Inferior parietal cortex (tissue), 1 donor: ENCODE results near the gene NT5C3A.
A peak's percentile ranks its signal among the peaks of the same experiment; 100 is the strongest.

Source experiments
- DNase-seq: peaks from one replicate; pipeline ENCODE4 v3.0.0-alpha.2; 2016; ENCODE audit errors: extremely low spot score

NT5C3A gene

DNA sequence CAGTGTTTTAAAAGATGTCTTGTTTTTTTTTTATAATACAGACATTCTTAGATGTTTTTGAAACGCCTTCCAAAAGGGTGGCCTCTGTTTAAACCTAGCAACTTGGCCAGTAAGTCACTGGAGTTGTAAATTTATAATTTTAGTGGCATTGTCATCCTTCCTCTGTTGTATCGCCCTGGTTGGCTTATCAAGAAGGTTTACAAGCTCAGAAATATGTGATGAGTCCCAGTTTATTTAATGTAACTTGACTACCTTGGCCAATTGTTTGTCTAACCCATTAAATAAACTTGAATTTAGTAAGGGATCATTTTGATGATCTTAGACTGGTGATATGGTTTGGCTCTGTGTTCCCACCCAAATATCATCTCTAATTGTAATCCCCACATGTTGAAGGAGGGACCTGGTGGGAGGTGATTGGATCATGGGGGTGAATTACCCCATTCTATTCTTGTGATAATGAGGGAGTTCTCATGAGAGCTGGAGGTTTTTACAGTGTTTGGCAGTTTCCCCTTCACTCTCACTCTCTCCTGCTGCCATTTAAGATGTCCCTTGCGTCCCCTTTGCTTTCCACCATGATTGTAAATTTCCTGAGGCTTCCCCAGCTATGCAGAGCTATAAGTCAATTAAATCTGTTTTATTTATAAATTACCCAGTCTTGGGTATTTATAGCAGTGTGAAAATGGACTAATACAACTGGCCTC lies 13.4 kb upstream of the NT5C3A start:
- no peak for DNase-seq

DNA sequence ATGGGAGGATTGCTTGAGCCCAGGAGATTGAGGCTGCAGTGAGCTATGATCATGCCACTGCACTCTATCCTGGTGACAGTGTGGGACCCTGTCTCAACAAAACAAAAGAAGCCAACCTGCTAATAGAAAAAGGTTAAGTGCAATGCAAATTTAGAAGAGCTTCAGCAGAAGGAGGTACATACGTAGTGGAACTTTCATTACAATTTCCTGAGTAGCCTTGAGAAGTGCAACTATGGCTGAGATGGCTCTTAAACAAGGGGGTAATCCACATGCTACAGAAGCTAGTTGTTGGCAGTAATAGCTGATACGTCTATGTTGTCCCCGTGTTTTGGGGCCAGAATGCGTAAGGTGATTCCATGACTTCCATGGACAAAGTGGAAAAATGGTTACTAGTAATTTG lies 10.7 kb upstream of the NT5C3A start:
- DNase-seq, result no peak

DNA sequence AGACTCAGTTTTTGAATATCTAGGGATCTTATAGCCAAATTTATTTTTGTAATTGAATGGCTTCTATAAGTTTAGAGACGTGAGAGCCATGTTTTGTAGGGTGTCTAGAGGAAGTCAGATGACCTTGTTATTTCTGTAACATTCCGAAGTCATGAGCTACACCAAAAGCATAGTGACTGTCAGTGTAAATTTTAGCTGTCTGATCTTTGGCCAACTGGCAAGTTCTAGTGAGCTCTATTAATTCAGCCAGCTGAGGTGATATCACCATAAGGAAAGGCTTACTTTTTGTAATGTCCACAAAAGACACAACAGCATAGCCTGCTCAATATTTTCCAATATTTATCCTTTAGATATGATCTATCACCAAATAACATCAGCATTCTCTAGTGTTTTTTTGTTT lies 9.9 kb upstream of the NT5C3A start:
- DNase-seq, result no peak

DNA sequence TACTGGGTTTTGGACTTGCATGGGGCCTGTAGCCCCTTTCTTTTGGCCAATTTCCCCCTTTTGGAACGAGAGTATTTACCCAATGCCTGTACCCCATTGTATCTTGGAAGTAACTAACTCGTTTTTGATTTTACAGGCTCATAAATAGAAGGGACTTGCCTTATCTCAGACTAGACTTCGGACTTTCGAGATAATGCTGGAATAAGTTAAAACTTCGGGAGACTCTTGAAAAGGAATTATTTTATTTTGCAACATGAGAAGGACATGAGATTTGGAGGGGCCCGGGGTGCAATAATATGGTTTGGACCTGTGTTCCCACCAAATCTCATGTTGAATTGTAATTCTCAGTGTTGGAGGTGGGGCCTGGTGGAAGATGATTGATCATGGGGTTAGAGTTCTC lies 8.3 kb upstream of the NT5C3A start:
- no peak for DNase-seq

DNA sequence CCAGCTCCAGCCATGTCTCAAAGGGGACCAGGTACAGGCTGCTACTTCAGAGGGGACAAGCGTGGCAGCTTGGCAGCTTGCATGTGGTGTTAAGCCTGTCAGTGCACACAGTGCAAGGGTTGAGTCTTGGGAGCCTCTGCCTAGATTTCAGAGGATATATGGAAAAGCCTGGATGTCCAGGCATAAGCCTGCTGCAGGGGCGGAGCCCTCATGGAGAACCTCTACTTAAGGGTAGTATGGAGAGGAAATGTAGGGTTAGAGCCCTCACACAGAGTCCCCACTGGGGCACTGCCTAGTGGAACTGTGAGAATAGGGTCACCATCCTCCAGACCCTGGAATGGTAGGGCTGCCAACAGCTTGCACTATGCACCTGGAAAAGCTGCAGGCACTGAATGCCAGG lies 7.7 kb upstream of the NT5C3A start:
- DNase-seq, result no peak

DNA sequence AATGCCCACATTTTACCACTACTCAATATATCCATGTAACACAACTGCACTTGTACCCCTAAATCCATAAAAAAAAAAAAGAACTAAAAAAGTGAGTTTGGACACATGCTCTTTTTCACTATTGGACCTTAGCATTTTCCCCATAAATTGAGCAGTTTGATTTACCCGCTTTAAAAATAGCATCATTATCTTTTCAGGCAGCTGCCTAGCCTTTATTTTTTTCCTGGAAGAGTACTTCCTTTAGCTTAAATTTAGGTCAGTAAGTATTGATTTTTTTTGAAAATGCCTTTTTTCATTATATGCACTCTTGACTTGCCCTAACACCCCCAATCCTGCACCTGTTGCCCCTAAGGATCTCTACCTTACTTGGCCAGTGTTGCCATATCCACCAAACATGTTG lies 5.3 kb upstream of the NT5C3A start:
- no peak for DNase-seq

DNA sequence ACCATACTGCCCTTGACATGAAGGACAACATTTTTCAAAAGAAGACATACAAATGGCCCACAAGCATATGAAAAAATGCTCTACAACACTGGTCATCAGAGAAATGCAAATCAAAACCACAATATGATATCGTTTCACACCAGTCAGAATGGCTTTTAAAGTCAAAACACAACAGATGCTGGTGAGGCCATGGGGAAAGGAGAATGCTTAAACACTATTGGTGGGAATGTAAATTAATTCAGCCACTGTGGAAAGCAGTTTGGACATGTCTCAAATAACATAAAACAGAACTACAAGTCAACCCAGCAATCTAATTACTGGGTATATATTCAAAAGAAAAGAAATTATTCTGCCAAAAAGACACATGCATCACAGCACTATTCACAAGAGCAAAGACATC lies 4.2 kb upstream of the NT5C3A start:
- no peak for DNase-seq

DNA sequence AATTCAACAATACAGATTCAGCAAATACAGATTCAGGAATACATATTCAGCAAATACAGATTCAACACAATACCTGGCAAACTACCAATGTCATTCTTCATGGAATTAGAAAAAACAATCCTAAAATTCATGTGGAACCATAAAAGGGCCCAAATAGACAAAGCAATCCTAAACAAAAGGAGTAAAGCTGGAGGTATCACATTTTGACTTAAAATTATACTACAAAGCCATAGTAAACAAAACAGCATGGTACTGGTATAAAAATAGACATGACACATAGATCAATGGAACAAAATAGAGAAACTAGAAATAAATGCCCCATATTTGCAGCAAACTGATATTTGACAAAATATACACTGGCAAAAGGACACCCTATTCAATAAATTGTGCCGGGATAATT lies 3.4 kb upstream of the NT5C3A start:
- DNase-seq, result no peak

DNA sequence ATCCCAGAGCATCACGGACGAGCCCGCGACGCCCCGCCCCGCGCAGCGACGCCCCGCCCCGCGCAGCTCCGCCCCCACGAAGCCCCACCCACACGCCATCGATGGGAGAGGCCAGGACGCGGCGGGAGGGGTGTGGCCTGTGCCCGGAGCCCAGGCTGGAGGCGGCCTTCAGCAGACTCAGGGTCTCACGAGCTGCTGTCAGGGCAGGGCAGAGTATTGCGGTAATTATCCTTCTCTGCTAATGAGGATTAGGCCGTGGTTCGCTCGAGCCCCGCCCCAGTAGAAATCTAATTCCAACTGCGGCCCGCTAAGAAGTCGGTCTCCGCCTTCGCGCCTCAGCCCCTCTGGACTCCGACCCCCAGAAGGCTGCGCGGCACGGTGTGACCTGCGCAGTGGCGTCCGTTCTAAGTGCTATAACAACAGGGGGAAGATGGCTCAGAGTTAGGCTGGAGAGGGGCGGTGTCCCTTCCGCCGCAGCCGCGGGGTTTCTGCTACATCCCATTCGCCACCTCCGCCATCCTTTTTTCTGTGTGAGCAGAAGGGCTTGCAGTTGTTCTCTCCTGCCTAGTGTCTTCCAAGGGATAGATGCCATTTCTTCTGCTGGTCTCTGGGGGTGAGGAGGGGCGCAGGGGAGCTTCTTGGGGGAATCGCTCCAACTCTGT lies 337 bp upstream of the NT5C3A start:
- peak; percentile 96 for DNase-seq

DNA sequence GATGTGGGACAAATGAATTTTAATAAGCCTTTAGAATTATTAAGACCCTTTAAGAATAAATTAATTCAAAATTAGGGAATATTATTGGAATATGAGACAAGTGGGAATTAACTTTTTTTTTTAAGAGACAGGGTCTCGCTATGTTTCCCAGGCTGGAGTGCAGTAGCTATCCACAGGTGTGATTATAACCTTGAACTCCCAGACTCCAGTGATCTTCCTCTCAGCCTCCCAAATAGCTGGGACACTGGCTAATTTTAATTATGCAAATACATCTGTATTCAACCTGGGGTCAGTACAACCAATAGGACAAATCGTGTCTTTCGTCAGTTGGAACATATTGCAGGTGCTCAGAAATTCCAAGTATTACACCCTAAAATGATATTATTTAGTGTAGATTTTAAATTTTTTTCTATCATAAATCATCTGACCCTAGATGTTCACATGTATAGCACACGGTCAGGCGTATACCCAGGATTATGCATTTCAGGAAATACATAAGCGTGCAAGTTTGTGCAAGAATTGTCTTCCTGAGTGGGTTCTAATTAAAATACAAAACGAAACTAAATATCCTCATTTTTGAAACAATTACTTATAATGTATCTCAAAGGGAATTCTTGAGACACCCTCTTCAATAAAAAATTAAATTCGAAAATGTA lies 1.2 kb downstream of the NT5C3A start:
- no peak for DNase-seq

DNA sequence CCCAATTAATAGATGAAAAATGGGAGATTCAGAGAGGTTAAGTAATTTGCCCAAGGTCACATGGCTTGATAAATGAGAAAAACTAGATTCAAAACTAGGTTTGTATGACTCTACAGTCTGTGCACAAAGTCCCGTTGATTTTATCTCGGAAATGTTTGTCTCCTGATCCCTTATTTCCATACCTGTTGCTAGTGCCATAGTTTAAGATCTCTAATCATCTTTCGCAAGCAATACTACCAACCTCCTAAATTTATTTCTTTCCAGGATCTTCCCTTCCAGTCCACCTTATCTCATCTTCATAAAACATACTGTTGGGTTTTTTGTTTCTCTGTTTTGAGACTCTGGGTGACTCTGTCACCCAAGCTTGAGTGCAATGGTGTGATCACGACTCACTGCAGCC lies 2.9 kb downstream of the NT5C3A start:
- DNase-seq, result no peak

DNA sequence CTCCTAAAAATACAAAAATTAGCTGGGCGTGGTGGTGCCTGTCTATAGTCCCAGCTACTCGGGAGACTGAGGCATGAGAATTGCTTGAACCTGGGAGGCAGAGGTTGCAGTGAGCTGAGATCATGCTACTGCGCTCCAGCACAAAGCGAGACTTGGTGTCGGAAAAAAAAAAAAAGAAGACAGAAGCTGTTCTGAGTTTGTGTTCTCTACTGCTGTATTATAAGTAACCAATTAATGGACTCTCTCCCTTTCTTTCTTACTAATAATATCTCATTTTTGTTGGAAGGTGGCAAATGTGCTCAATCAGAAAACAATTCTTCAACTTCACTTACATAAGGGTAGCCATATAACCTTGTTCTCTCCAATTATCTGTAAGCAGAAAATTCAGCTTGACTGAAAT lies 7.4 kb downstream of the NT5C3A start:
- DNase-seq, result no peak

DNA sequence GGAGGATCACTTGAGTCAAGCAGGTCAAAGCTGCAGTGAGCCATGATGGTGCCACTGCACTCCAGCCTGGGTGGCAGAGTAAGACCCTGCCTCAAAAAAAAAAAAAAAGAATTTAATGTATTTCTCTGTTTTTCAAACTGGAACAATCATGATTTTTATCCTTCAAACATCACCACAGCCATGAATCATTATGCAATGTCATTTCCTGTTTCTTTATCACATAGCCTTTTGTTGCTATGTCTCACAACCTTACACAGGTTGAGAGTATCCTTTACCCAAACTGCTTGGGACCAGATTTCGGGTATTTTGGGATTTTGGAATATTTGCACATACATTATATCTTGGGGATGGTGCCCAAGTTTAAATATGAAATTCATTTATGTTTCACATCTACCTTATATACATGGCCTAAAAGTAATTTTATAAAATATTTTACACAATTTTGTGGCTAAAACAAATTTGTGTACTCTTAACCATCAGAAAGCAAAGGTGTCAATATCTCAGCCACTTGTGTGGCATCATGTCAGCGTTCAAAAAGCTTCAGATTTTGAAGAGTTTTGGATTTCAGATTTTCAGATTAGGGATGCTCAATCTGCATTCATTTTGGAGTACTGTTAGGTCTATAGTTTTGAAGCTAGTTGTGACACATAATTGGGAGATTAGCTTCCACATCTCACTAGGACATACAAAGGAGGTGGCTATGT lies 8.2 kb downstream of the NT5C3A start:
- no peak for DNase-seq

DNA sequence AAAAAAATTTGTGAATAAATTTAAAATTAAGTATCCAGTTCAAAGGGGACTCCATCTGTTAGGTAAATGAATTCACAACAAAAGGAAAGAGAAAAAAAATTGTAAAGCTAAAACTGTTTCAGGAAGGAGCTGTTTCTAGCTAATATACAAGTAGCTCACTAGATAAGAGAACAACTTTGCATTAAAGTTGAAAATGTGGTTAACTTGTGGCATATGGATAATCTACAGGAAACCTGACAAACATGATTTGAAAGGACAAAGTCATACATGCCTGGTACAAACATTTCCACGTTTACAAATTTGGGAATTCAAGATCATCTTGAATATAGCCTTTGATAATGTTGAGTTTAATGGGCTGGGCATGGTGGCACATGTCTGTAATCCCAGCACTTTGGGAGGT lies 8.9 kb downstream of the NT5C3A start:
- no peak for DNase-seq

DNA sequence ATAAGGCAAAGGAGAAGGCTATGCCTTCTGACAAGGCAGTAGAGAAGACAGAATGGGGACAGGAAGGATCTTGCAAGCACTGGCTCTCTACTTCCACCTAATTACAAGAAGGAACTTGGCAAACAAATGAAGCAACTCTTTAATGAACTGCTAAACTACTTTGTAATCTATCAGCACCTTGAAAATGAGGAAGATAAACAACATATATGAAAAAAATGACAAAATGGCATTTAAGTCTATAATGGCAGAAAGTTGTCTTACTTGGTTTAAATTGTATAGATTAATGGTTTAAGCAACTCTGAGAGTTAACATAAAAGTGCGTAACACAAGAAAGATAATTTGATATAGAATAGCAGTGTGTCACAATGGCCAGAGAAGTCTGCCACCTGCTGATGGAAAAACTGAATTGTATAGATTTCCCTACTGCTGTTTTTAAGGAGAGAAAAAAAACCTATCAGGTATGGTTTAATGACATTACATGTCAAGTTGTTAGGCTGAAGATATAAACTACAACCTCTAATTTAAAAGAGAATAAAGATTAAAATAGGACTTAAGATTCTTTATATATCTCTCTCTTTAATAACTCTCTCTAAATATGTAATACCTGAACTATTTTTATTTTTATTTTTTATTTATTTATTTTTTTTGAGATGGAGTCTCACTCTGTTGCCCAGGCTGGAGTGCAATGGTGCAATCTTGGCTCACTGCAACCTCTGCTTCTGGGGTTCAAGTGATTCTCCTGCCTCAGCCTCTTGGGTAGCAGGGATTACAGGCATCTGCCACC lies 11.8 kb downstream of the NT5C3A start:
- DNase-seq, result peak; percentile 70

DNA sequence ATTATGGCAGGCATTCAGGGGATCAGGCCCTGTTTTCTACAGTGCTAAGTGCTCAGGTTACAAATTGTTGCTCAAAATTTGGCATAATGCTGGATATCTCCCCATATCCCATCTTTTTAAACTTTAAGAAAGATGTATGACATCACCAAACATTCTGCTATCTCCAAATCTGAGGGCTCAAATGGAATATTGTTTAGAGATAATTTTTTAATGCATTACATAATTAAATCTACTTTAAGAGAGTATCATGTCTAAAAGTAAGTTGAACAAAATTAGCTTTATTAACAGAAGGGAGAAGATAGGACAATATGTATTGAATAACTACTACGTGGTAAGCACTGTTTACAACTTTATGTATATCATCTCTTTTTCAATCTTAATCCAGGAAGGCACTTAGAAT lies 13.9 kb downstream of the NT5C3A start:
- no peak for DNase-seq

DNA sequence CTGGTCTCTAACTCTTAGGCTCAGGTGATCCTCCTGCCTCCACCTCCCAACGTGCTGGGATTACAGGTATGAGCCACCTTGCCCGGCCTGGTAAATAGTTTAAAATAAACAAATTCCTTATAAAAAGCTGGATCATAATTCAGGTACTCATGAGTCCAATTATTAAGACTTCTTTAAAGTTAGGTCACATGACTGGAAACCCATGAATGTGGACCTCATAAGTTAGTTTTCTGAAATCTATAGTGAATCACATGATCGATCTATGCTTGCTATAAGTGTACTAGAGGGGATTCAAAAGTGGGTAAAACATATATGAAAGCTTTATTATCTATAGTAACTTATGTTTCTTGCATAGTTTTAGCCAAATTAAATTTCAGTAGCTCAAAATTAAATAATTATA lies 14.3 kb downstream of the NT5C3A start:
- no peak for DNase-seq

DNA sequence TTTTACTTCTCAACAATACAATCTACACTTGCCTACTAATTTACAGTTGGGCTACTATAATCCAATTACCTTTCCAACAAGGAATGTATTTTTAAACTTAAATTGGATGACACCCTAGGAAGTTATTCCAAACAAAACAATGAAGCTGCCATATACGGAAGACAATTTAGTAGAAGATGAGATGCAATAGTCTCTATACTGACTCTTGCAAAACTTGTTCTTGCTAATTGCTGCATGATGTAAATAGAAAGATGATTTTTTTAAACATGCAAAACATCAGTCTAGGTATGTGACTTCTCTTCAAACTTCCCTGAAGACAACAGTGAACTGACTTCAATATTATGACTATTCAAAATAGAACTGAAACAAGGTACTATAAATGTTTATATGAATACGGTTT lies 17.6 kb downstream of the NT5C3A start:
- DNase-seq, result no peak

DNA sequence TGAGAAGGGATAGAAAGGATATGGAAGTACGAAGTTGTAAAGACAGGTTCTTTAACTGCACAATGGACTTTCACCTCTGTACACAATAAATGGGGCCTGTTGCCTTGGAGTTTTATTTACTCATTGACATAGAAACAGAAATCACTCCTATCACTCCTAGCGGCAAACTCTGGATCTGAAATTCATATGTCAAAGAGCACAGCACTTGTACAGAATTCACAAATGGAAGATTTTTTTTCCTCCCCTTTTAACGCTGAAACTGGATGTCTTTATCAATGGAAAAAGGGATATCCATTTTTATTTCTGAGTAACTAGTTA lies 18.2 kb downstream of the NT5C3A start:
- DNase-seq, result no peak

DNA sequence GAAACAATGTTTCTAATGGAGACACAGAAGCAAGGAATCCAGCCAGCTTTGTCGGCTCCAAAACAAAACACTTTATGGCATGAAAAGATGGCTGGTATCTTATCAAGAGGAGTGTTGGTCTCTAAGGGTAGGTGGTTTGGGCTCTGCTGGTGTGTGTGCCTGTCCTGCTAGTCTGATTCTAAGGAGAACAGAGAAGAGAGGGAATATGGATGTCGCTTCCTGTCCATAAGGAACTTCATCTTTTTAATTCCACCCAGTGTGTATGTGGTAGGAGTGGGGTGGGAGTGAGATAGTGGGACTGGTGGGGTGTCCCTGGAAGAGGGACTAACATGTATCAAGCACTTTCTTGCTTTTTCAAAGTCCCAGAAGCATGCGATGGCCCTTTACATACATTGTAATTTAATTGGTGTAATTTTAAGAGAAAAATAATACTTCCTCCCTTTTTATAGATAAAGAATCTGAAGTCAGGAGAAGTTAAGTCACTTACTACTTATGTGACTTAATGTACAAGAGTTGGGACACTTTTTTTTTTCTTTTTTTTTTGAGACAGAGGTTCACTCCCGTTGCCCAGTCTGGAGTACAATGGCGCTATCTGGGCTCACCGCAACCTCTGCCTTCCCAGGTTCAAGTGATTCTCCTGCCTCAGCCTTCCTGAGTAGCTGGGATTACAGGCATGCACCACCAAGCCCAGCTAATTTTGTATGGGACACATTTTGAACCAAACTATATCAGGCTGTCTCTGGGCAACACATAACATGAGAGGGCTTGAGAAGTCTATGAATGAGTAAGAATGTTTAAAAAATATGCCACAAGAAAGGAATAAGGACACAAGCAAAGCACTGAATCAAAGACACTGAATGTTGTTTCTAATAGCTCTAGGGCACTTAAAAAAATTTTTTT lies 18.8 kb downstream of the NT5C3A start:
- no peak for DNase-seq
